Glutamatergic neuron (in vitro differentiated cells): Measurements from ENCODE around the gene CBX1. TPM values are rescaled to one million over a fixed set of nuclear protein-coding genes. Genes with fewer than 3 reads are reported as not detected.
"Not testable (repeated sequence)": the region's sequence is repeated elsewhere in the genome, so short reads cannot be mapped to it uniquely, and the experiment has no call there.

Experiments
- DNase-seq: peaks from one replicate; pipeline ENCODE4 v3.0.0; 2022
- H3K27ac Mint-ChIP-seq: one replicate; pipeline ENCODE4 v1.8.0; 2020; ENCODE audit warnings: mild to moderate bottlenecking, mixed read lengths, inconsistent platforms; ENCODE audit not compliant: unreplicated experiment
- H3K27me3 Mint-ChIP-seq: one replicate; pipeline ENCODE4 v1.8.0; 2020; ENCODE audit warnings: mild to moderate bottlenecking, moderate library complexity, mixed read lengths, inconsistent platforms; ENCODE audit not compliant: unreplicated experiment
- H3K36me3 Mint-ChIP-seq: one replicate; pipeline ENCODE4 v1.8.0; 2020; ENCODE audit warnings: mild to moderate bottlenecking, mixed read lengths, inconsistent platforms; ENCODE audit not compliant: unreplicated experiment
- H3K4me1 Mint-ChIP-seq: one replicate; pipeline ENCODE4 v1.8.0; 2020; ENCODE audit warnings: mild to moderate bottlenecking, low read depth, mixed read lengths, inconsistent platforms; ENCODE audit not compliant: unreplicated experiment
- H3K4me3 Mint-ChIP-seq: one replicate; pipeline ENCODE4 v1.8.0; 2020; ENCODE audit warnings: mild to moderate bottlenecking, mixed read lengths, inconsistent platforms; ENCODE audit not compliant: unreplicated experiment
- H3K9me3 Mint-ChIP-seq: one replicate; pipeline ENCODE4 v1.8.0; 2020; ENCODE audit warnings: mild to moderate bottlenecking, moderate library complexity, mixed read lengths, inconsistent platforms; ENCODE audit not compliant: unreplicated experiment
- total RNA-seq: library from RNA; stranded (reverse); fragmentation: NEBNext Ultra II Directional; extraction: Animal tissue kit (Norgen Biotek cat#: 25700); gene quantifications from one replicate; pipeline ENCODE4 v1.2.1, GENCODE V29; 2021; ENCODE audit not compliant: unreplicated experiment
- TF ChIP-seq, protein P1 (sequence below): fragments of 200-600 bp; sonication (generic); IDR thresholded peaks from one replicate; pipeline ENCODE4 v1.5.0; 2021; ENCODE audit not compliant: partially characterized antibody, unreplicated experiment

Gene CBX1
- total RNA-seq, 1 donor from 2014 or later: 141 TPM

- Mint-ChIP-seq H3K9me3 (peaks cover 4% of the 10 kb centered on the region), H3K27me3 (peaks cover 15% of the 10 kb centered on the region)
Measured at GRCh38 chr17:48036693-48037035, 64.6 kb downstream of the CBX1 start.

DNA sequence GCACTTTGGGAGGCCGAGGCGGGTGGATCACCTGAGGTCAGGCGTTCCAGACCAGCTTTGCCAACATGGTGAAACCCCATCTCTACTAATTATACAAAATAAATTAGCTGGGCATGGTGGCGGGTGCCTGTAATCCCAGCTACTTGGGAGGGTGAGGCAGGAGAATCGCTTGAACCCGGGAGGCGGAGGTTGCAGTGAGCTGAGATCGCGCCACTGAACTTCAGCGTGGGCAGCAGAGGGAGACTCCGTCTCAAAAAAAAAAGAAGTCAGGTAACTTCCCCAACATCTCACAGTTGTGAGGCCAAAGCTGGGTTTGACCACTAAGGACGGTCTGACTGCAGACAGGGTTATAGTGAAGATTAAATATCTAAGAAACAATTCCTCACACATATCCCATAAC lies 66.5 kb downstream of the CBX1 start:
- DNase-seq, H3K27ac Mint-ChIP-seq, H3K4me1 Mint-ChIP-seq, H3K9me3 Mint-ChIP-seq, H3K4me3 Mint-ChIP-seq, H3K36me3 Mint-ChIP-seq: not testable (repeated sequence)
- H3K27me3 Mint-ChIP-seq: peaks cover 15% of the 10 kb centered on the region

More at GRCh38 chr17:48036693-48037035, 64.6 kb downstream of the CBX1 start:
- Mint-ChIP-seq H3K36me3 (no peaks in the 10 kb centered on the region), H3K27ac (no peak overlapping the region), H3K4me1 (peaks cover 7% of the 10 kb centered on the region), H3K4me3 (peak overlapping the region; percentile 48)
- DNase-seq: no peak
- TF ChIP-seq, protein P1, sequence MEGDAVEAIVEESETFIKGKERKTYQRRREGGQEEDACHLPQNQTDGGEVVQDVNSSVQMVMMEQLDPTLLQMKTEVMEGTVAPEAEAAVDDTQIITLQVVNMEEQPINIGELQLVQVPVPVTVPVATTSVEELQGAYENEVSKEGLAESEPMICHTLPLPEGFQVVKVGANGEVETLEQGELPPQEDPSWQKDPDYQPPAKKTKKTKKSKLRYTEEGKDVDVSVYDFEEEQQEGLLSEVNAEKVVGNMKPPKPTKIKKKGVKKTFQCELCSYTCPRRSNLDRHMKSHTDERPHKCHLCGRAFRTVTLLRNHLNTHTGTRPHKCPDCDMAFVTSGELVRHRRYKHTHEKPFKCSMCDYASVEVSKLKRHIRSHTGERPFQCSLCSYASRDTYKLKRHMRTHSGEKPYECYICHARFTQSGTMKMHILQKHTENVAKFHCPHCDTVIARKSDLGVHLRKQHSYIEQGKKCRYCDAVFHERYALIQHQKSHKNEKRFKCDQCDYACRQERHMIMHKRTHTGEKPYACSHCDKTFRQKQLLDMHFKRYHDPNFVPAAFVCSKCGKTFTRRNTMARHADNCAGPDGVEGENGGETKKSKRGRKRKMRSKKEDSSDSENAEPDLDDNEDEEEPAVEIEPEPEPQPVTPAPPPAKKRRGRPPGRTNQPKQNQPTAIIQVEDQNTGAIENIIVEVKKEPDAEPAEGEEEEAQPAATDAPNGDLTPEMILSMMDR: no peak

- TF ChIP-seq, protein P1: no peak
- no peak for DNase-seq
- H3K4me3 Mint-ChIP-seq: no peak overlapping the region
- peaks cover 9% of the 10 kb centered on the region for H3K9me3 Mint-ChIP-seq
- H3K36me3 Mint-ChIP-seq: no peaks in the 10 kb centered on the region
- H3K27me3 Mint-ChIP-seq: peaks cover 9% of the 10 kb centered on the region
- H3K4me1 Mint-ChIP-seq: peaks cover 5% of the 10 kb centered on the region
- H3K27ac Mint-ChIP-seq: no peak overlapping the region
Measured at GRCh38 chr17:48031966-48032365, 69.3 kb downstream of the CBX1 start.

GRCh38 chr17:48030531-48030930 lies 70.7 kb downstream of the CBX1 start:
- H3K9me3 Mint-ChIP-seq: peaks cover 9% of the 10 kb centered on the region
- H3K27ac Mint-ChIP-seq: no peak overlapping the region
- no peak for DNase-seq
- no peak overlapping the region for H3K4me3 Mint-ChIP-seq
- H3K36me3 Mint-ChIP-seq: no peaks in the 10 kb centered on the region
- peaks cover 9% of the 10 kb centered on the region for H3K27me3 Mint-ChIP-seq
- TF ChIP-seq, protein P1: no peak
- H3K4me1 Mint-ChIP-seq: peaks cover 6% of the 10 kb centered on the region

DNA sequence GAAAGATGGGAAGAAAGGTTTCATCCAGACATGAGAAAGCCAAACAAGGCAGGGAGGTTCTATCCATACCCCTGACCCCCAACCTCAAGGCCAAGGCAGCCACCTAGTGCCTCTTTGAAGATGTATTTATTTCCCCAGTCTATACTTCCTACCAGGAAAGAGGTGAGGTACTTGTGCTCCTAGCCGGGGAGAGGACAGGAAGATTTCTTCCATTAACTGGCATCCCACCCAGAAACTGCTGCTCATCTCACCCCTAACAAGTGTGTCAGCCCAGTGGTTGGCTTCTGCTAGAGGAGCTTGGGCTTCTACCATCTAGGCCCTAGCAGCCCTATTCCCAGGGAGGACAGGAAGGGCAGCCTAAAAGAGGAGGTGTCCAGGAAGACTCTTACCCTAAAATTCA lies 72.5 kb downstream of the CBX1 start:
- no peak overlapping the region for H3K27ac Mint-ChIP-seq
- no peak for DNase-seq
- TF ChIP-seq, protein P1: no peak
- no peaks in the 10 kb centered on the region for H3K36me3 Mint-ChIP-seq
- H3K4me3 Mint-ChIP-seq: no peak overlapping the region
- H3K27me3 Mint-ChIP-seq: peaks cover 13% of the 10 kb centered on the region
- H3K9me3 Mint-ChIP-seq: peaks cover 10% of the 10 kb centered on the region
- H3K4me1 Mint-ChIP-seq: peaks cover 10% of the 10 kb centered on the region
